Stromal cell of bone marrow (primary cell): ENCODE measurements around the gene KDM6B.

Experiments
- DNase-seq: peaks from one replicate; pipeline ENCODE4 v3.0.0-alpha.2; 2012; ENCODE audit warnings: low read depth

Gene KDM6B

DNA sequence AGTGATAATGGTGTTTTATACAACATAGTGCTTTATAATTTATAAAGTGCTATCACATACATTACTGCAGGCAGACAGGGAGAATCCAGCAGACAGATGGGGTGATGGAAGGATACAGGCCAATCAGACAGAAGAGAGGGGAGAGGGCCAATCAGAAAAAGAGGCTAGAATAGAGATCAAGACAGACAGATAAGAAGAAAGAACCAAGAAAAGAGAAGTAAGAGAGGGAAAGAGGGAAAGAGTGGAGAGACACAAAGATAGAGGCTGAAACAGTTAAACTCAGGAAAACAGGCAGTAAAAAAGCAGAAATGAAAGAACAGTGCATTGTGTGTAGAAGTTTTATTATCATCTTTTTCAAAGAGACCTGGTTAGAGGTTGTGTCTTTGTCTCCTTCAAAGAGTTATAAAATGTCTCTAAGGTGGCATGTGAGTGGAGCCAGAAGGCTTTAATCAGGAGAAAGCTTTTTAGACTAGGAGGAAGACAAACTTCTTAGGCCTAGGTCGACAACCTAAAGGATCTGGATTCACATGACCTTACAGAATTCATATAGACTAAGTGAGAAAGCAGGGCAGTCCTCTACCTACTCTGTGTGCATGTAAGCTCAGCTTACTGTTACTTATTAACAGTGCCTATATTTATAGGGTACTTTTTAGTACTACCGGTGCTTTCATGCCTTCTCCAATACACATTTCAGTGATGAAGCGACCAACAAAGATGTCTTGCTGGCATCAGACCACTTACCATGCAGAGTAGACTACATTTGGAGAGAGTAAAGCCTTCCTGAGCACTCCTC, 46.3 kb downstream of the KDM6B start:
- DNase-seq: no peak

DNA sequence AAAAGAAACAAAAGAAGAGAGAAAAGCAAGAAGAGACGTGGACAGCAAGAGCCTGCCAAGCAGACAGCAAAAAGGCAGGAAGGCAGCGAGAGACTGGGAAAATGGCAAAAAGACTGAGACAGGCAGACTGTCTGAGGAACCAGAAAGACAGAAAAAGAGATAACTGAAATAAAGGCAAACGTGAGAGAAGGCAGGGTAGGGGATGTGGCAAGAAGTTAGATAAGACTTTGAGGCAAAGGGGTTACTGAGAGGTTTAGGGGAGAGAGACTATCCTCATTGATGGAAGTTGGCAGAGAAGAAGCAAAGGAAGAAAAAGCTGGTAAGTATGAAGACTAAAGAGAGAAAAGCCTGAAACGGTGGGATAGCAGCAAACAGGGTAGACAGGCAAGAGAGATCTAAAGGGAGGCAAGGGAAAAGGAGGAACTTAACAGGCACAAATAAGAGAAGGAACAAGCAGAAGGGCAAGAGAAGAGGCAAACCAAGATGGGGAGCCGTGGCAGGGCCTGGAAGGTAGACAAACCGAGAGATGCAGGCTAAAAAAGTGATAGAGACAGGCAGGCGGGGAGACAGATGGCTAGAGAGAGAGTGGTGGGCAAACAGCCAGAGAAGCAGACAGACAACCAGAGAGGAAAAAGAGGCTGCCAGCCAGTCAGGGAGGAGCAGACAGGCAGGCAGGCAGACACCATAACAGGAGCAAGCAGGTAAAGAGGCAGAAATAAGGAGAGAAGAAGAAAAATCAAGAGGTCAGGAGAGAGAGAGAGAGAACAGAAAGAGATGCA, 47.4 kb downstream of the KDM6B start:
- DNase-seq: no peak

DNA sequence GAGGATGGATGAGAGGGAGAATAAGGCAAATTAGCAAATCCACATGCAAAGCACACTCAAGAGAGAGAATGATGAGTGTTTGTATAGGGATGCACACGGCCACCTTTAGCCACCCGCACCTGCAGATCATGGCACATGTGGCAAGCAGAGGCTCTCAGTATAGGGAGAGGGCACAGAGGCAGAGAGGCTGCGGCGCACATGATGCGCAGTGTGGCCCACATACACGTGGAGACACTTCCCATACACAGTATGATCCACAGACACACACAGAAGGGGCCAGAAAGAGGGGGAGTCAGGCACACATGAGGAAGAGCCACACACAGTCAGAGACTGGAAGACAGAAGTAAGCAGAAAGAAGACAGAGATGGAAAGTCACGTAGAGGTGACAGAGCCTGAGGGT, 48.1 kb downstream of the KDM6B start:
- no peak for DNase-seq

DNA sequence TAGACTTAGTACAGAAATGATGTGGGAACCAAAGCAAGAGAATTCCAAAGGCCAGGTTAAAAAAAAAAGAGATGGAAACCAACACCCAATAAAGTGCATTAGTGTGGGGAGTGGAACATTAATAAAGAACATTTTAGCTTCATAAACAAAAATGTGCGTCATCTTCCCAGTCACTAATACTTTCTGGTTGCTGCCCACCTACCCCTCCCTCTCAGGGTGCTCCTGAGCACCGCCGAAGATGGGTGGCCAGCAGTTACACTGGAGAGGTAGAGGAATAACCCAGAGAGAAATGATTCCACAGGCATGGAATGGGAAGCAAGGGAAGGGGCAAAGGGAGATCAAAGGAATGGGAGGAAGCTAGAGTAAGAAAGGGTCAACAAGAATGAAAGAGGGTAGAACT, 48.6 kb downstream of the KDM6B start:
- DNase-seq: no peak
